Endometrial microvascular endothelial cells (primary cell): ENCODE measurements around the gene TRAPPC1. TPM values are rescaled to one million over a fixed set of nuclear protein-coding genes. Genes with fewer than 3 reads are reported as not detected.

Source experiments
- in situ Hi-C: cut with HindIII; loops from 2 replicates; pipeline ENCODE4 v1.10.0; 2017; ENCODE audit warnings: low sequenced_read_pairs, low pct_unique_long_range_greater_than_20kb; ENCODE audit errors: inconsistent ontology term
- total RNA-seq: library from RNA; depleted of rRNA; stranded (reverse); fragments of >200 nt; gene quantifications from one replicate; pipeline ENCODE4 v1.2.3, GENCODE V29; 2015; ENCODE audit errors: inconsistent ontology term

TRAPPC1 gene
- total RNA-seq, 1 donor from 2014 or later, result 76.8 TPM

DNA sequence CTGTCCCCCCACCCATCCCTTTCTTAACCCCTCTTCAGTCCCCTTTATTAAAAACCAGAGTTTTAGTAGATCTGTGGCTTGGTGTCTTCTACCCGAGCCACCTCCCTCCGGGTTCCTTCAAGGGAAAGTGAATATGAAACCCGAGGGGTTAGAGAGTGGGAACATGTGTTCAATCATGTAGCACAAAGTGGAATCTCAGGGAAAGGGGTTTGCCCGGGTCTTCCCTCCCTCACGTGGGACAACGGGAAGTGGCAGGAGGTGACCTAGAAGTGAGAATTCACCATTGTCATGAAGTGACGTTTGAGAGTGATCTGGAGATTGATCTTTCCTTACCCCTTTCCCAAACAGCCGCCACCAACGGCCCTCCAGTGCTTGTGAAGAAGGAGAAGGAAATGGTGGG is 20.6 kb downstream of the TRAPPC1 start:
- in situ Hi-C loops, result no loop called here

DNA sequence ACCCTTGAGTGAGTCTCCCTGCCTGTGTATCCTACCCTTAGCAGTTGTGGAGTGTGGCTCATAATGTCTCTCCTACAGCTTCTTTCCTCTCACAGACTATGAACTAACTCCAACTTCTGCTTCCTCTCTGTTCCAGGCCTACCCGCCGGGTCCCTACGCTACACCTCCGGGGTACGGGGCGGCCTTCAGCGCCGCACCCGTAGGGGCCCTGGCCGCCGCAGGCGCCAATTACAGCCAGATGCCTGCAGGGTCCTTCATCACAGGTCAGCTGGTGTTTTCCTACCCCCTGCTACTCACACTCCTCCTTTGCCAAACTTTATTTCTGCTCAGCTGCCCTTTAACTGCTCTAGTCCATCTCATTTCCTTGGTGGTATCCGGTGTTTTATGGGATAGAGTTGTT is 21.0 kb downstream of the TRAPPC1 start:
- in situ Hi-C loops, result no loop called here

DNA sequence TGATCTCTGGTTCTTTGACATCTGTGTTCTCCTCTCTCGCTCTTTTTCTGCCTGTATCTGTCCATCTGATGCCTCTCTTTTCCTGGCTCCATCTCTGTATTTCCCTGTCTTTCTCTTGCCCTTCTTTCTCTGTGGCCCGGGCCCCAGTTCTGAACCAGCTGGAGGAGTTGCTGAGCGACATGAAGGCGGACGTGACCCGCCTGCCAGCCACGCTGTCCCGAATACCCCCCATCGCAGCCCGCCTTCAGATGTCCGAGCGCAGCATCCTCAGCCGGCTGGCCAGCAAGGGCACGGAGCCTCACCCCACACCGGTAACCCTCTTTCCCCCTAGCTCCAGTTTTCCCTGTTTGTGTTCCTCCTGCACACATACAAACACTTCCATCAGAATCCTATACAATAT is 21.5 kb downstream of the TRAPPC1 start:
- in situ Hi-C loops, result no loop called here

DNA sequence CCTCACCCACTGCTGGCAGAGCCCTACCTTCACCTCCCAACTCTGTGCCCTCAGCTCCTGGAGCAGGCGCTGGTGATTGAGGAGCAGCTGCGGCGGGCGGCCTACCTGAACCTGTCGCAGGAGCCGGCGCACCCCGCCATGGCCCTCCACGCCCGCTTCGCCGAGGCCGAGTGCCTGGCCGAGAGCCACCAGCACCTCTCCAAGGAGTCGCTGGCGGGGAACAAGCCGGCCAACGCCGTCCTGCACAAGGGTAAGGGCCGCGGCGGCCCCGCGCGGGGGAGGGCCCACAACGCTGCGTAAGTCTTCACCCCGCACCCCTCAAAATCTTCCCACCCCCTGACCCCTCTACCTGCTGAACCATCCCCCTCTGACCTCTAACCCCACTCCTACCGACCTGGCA is 22.7 kb downstream of the TRAPPC1 start:
- in situ Hi-C loops, result no loop called here

DNA sequence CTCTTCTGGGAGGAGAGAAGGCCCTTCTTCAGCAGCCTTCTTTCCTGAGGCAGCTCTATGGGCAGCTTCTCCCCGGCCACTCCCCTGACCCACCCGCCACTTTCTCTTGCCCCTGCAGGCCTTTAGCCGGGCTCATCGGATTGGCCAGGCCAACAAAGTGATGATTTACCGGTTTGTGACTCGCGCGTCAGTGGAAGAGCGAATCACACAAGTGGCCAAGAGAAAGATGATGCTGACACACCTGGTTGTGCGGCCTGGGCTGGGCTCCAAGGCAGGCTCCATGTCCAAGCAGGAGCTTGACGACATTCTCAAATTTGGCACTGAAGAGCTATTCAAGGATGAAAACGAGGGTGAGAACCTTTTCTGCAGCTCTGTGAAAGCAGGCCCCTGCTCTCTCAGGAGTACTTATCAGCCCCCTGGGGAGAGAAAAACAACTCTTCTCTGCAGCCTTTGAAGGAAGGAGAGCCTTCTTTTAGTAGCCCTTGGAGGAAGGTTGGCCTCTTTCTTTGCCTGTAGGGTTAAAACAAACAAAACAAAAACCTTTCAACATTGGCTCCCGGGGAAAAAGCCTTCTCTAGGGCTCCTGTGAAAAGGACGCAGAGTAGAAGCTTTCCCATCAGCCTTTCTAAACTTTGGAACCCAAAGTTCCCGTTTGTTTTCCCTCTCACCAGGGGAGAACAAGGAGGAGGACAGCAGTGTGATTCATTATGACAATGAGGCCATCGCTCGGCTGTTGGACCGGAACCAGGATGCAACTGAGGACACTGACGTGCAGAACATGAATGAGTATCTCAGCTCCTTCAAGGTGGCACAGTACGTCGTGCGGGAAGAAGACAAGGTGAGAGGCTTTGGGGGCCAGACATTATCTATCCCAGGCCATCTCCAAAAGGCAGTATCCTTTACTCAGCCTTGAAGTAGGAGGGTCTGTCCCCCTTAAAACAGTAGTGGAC is 28.3 kb downstream of the TRAPPC1 start:
- in situ Hi-C loops, result no loop called here

DNA sequence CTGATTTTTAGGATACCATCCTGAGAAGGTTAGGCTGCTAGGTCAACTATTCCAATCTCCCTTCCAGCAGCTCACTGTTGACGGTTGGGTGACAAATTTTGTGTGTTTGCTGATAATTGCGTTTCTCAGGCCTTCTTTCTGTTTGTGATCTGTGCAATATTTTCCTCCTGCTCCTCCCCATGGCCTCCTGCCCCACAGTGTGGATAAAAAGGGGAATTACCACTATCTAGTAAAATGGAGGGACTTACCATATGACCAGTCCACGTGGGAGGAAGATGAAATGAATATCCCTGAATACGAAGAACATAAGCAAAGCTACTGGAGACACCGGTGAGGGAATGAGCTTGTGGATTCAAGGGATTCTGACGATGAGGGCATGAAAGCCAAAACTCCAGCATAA is 34.0 kb downstream of the TRAPPC1 start:
- in situ Hi-C loops, result no loop called here

DNA sequence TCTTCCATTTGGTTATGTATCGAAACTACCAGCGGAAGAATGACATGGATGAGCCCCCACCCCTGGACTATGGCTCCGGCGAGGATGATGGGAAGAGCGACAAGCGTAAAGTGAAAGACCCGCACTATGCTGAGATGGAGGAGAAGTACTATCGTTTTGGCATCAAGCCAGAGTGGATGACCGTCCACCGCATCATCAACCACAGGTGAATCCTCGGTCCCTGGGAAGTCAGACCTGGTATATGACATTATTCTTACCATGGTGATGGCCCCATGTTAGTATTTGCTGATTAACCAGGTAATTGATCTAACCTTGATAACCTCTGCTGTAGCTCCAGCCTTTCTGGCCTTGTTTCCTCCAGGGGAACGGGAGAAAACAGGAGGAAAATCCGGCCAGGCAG is 34.7 kb downstream of the TRAPPC1 start:
- in situ Hi-C loops, result no loop called here

DNA sequence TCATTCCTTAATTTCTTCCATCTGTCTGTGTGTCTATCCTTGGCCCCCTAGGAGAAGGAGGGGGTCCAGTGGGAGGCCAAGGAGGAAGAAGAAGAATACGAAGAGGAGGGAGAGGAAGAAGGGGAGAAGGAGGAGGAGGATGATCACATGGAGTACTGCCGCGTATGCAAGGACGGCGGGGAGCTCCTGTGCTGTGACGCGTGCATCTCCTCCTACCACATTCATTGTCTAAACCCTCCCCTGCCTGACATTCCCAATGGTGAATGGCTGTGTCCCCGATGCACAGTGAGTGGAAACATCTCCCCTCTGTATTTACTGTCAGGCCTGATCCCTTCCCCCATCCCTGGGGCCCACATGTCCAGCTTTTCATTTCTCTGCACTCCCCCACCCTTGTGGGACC is 36.9 kb downstream of the TRAPPC1 start:
- in situ Hi-C loops, result no loop called here

DNA sequence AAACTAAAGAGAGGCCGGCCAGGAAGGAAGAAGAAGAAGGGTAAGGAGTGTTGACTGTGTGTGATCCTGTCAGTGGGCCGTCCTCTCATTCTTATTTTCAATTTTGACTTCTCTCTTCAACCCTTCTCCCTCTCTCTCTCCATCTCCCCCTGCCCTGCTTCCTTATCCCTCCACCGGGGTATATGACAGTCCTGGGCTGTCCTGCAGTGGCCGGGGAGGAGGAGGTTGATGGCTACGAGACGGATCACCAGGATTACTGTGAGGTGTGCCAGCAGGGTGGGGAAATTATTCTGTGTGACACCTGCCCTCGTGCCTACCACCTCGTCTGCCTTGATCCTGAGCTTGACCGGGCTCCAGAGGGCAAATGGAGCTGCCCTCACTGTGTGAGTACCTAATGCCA is 37.5 kb downstream of the TRAPPC1 start:
- in situ Hi-C loops, result no loop called here

DNA sequence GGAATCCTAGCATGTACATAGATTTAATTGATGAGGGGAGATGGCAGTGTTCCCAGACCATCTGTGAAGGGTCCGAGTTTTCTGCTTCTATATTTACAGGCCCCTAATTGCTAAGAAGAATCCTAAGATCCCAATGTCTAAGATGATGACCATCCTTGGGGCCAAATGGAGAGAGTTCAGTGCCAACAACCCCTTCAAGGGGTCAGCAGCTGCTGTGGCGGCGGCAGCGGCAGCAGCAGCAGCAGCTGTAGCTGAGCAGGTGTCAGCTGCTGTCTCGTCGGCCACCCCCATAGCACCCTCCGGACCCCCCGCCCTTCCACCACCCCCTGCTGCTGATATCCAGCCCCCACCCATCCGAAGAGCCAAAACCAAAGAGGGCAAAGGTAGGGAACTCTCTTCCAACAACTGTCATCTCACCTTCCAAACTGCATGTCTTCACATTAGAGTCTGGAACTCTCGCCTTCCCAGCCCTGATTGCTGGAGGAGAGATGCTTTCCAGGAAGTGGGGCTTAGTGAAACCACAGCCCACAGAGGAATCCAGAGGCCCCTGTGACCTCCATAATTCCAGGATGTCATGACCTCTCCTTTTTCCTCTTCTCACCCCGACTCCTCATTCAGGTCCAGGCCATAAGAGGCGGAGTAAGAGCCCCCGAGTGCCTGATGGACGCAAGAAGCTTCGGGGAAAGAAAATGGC is 38.4 kb downstream of the TRAPPC1 start:
- in situ Hi-C loops, result no loop called here

DNA sequence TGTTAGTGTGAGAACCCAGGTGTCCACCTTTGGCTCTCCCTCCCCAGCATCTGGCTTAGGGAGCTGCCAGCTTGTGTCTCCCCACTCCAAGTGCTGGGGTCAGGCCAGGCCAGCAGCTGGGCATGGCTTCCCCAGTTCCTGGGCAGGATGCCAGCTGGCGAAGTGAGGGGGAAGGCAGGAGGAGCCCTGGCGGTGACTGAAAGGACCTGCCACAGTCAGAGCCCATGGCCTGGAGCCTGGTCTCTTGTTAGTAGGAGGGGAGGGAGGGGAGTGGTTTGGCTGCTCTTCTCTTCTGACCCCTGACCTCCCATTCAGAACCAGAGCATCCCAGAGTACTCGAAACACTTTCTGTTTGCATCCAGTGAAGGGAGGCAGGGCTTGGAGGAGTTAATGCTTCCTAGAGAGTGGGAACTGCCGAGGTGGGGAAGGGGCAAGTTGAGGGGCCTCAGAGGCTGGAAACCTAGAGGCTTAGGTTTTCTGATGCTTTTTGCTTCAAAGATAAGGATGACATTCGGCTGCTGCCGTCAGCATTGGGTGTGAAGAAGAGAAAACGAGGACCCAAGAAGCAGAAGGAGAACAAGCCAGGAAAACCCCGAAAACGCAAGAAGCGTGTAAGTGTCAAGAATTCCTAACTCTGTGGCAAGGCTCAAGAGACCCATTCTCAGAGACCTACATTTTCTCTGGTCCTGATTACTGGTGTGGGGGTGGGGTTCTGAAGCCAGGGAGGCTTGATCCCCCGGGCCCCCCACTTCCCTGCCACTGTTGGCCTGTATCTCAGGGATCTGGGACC is 42.4 kb downstream of the TRAPPC1 start:
- in situ Hi-C loops, result no loop called here

DNA sequence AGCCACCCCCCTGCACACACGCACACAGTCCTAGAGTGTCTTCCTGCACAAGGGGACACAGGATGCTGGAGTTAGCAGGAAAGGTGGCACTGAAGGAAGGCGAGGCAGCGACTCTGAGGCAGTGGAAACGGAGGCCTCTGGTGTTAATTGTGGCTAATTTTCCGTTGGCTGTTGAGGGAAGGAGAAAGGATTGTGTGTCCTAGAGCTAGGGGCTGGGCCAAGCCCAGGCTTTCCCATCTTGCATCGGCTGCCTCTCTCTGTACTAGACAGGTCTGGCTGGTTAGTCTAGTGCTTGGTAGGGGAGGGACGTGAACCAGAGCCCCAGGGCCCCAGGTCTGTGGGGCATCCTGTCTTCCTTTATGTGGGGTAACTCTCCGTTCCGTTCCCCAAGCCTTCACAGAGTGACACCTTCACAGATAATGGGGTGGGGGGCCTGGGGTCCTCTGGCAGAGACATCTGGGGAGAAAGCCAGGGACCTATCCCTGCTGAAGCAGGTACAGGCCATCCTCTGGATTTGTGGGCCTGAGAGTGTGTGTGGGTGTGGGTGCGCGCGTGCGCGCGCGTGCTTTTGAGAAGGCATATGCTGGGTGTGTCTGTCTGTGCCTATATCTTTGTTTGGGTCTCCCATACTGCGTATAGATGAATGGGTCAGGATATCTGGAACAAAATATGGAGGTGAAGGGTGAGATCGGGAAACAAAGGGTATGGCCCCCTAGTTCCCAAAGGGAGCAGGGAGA is 43.4 kb downstream of the TRAPPC1 start, which contains the start of gene CHD3:
CHD3 (plus strand) TSS at position 606 of the 737 bp plus-strand sequence. CDS start 212 bp downstream, outside the sequence.
- in situ Hi-C loops, result no loop called here

DNA sequence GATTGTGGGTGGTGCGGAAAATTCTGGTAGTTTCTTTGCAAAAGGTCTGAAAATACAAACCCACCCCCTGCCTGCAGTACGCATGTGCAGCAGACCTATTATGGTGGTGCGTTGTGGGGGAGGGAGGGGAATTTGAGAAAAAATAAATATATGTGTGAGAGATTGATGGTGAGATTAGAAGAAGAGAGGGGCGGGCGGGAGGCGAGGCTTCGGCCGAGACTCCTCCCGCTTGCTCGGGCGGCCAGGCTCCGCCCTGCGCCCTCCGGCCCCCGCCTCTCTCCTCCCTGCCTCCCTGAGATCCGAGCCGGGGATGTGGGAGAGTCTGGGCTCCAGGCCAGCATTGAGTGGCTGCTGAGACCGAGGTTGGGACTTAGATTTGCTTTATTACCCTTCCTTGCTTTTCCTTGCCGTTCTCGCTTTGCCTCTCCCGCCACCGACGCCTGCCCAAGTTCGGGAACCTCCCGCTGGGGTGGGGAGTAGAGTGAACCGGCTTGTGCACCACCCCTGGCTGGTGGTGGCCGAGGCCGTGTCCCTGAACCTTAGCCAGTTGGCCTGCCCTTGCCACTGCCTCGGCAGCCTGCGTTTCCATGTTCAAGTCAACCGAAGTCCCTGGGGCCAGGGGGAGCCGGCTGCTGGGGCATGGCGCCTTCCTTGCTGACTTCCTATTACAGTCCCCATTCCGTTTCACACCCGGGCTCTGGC is 44.1 kb downstream of the TRAPPC1 start:
- in situ Hi-C loops, result no loop called here

DNA sequence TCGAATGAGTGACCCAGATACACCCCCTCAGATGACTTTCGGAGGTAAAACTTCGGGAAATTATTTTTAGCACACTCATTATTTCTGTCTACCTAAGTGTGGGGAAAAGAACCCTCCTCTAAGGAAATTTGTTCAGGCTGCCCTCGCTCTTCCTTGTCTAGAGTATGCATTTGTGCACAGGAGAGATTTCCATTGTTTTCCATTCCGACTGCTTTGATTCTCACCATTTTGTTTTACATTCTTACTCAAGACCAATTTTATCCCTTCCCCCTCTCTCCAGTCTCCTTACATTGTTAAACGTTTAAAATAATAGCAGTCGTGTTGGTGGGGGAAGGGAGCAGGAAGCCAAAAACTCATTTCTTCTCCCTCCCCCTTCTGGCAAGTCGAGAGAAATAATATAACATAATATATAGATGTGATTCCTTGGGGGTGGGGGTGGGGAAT is 44.7 kb downstream of the TRAPPC1 start:
- in situ Hi-C loops, result no loop called here

DNA sequence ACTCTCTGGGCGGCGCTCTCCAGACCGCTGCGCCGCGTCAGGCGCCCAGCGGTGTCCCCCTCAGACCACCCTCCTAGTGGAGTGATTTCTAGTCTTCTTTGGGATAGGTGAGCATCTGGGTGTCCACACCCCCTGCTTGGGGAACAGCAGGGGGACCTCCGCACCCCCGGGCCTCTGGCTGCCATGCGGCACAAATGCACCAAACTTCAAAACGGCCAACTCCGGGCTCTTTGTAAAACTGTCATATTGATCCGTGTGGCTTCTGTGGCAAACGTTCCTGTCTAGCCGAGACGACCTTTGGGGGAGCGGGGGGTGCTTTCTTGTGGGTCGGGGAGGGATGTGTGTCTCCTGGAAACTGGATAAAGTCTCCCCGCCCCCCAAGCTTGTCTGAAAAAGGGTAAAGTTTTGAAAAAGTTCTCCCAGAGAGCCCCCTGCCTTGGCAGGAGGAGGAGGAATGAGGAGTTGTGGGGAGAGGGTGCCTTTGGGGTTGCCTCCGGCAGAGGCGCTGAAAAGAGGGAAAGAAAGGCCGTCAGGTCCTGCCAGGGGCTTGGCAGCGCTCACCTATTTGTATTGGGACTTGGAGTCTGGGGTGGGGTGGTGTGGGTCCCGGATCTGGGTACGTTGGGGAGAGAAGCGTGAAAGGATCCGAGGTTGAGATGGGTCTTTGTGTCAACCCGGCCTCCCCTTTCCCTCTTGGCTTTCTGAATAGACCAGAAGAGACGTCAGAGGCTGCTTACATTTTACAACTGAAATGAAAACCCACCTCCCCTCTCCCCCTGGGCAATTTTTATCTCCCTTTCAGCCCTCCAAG is 45.3 kb downstream of the TRAPPC1 start:
- in situ Hi-C loops, result no loop called here

DNA sequence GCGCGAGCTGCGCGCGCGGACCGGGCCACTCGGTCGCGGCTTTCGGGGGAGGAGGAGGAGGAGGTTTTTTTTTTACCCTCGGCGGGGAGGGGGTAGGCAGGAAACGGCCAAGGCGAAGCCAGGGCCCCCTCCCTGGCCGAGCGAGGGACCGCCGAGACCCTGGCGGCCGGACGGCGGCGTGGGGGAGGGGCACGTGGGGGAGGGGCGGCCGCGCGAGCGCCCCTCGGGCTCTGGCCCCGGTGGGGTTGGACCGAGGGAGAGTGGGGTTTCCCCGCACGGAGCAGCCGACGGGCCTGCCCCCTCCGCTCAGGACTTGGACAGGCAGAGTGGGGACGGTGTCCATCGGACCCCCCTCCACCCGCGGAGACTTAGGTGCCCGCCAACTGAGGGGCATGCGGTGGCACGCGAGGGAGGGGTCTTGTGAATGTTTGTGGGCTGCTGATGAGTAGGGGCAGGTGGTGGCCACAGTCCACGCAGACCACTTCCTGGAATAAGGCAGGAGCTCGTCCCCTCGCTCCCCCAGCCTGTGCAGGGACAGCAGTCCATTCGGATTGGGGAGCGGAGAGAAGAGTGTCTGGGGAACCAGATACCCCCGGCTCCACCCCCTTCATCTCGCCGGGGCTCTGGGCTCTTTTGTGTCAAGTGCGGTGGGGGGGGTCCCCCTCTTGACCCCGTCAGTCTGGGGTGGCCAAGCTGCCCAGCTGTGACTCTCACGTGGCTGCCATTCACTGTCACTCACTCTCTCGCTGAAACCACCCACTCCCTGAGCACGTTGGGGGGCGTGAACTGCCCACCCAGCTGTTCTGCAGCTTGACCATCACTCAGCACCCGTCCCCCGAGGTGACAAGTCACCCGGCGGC is 46.1 kb downstream of the TRAPPC1 start:
- in situ Hi-C loops, result no loop called here
